GM12892 (cell line): ENCODE results near the gene MTURN.

Experiments used
- POLR2A ChIP-seq: IDR thresholded peaks from 2 replicates; pipeline ENCODE4 v1.6.1; 2011; ENCODE audit warnings: low read depth, low read length, control low read depth
- POLR2AphosphoS5 ChIP-seq: IDR thresholded peaks from 2 replicates; pipeline ENCODE4 v1.6.1; 2011; ENCODE audit warnings: low read depth, low read length, control low read depth

DNA sequence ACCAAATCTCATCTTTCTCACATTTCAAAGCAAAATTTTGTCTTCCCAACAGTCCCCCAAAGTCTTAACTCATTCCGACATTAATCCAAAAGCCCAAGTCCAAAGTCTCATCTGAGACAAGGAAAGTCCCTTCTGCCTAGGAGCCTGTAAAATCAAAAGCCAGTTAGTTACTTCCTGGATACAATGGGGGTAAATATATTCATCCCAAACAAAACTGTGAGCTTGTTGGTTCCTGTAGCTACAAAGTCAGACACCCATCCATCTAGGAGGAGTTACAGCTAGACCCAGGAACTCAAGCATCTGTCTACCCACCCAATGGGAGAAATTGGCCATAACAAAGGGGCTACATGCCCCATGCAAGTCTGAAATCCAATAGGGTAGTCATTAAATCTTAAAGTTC, 51.9 kb downstream of the MTURN start:
- TF ChIP-seq POLR2A (no peak), POLR2AphosphoS5 (no peak)
